Measurements from ENCODE around the gene LPAR1.

- no peak for TF ChIP-seq CTCF (conservative IDR thresholded peaks at IDR 0.05)
- no peak for TF ChIP-seq ZFX (IDR thresholded peaks at IDR 0.05)
These were observed 26.0 kb upstream of the LPAR1 start for GRCh38 chr9:111064160-111064837.
